GM12878 (cell line): ENCODE data around the gene CKMT2. TPM values are rescaled to one million over a fixed set of nuclear protein-coding genes. Genes with fewer than 3 reads are reported as not detected.

Source experiments
- polyA plus RNA-seq, 11 experiments: library from polyadenylated mRNA; depleted of rRNA in 4 of 11; unstranded in 6 of 11; stranded (reverse) in 5 of 11; fragments of >200 nt; fragmentation: Nextera tagmentation in 4 of 11; fragmentation: Illumina TruSeq in 1 of 11; extraction: Ambion mirVana in 4 of 11; extraction: Trizol in 1 of 11; gene quantifications; 1 replicate in 1 of 11; 2 replicates in 10 of 11; pipeline versions ENCODE4 v1.2.1 to v1.2.3, GENCODE V29; 2011 to 2016; ENCODE audit warnings: inconsistent platforms in 2 of 11, missing spikeins in 2 of 11, low read depth in 1 of 11
- small RNA-seq: library from RNA; depleted of rRNA; stranded (forward); fragments of <200 nt; gene quantifications from one replicate; pipeline ENCODE3, GENCODE V24; 2014
- total RNA-seq, 4 experiments: library from RNA; depleted of rRNA in 3 of 4; stranded (reverse); fragments of >200 nt in 3 of 4; fragmentation: Illumina TruSeq in 1 of 4; extraction: Trizol in 1 of 4; gene quantifications; 2 replicates each; pipeline versions ENCODE4 v1.2.1 to v1.2.3, GENCODE V29; 2013 to 2021

Gene CKMT2
- total and polyA plus RNA-seq, 10 of the 15 experiments (the other 5 are each of a cell fraction or from before 2014, with no cell fraction given) = 0.70 to 1.2 TPM; not detected in 8

Small RNA genes lying within 50 kb of the gene (small RNA-seq; reads per million reads assigned to genes)
- gene AC026436.1 = not detected

Other genes starting within 250 kb of the CKMT2 start
- gene ZCCHC9, start 68.3 kb downstream of the CKMT2 start, total RNA-seq (2014; rRNA removed) = 22.0 and 29.3 TPM in 2 replicates
- 43.2 and 45.6 TPM in 2 replicates for gene ZCCHC9, start 68.3 kb downstream of the CKMT2 start, total RNA-seq (2014; rRNA removed; fragmentation: Illumina TruSeq; extraction: Trizol)
- 26.7 and 27.4 TPM in 2 replicates for gene ZCCHC9, start 68.3 kb downstream of the CKMT2 start, total RNA-seq (2021)
- gene ZCCHC9, start 68.3 kb downstream of the CKMT2 start, polyA plus RNA-seq (2011; rRNA removed) = 35.1 and 56.1 TPM in 2 replicates
- 50.8 and 67.3 TPM in 2 replicates for gene ZCCHC9, start 68.3 kb downstream of the CKMT2 start, polyA plus RNA-seq (2014; fragmentation: Illumina TruSeq; extraction: Trizol)
- 10 to 100 TPM; 47.5 to 57.7 TPM for gene ZCCHC9, start 68.3 kb downstream of the CKMT2 start, polyA plus RNA-seq (2014; fragmentation: Nextera tagmentation; extraction: Ambion mirVana)
- gene ZCCHC9, start 68.3 kb downstream of the CKMT2 start, polyA plus RNA-seq (2014; rRNA removed) = 24.3 and 34.0 TPM in 2 replicates
- gene ZCCHC9, start 68.3 kb downstream of the CKMT2 start, polyA plus RNA-seq (2016; fragmentation: Nextera tagmentation; extraction: Ambion mirVana) = 10 to 100 TPM; 27.2 to 27.7 TPM
- gene ACOT12, start 160.8 kb downstream of the CKMT2 start, total RNA-seq (2014; rRNA removed) = not detected in 2 replicates
- not detected in 2 replicates for gene ACOT12, start 160.8 kb downstream of the CKMT2 start, total RNA-seq (2014; rRNA removed; fragmentation: Illumina TruSeq; extraction: Trizol)
- gene ACOT12, start 160.8 kb downstream of the CKMT2 start, total RNA-seq (2021) = not detected in 2 replicates
- gene ACOT12, start 160.8 kb downstream of the CKMT2 start, polyA plus RNA-seq (2011; rRNA removed) = 0.08 and 0.43 TPM in 2 replicates
- gene ACOT12, start 160.8 kb downstream of the CKMT2 start, polyA plus RNA-seq (2014; fragmentation: Illumina TruSeq; extraction: Trizol) = not detected in 2 replicates
- not detected for gene ACOT12, start 160.8 kb downstream of the CKMT2 start, polyA plus RNA-seq (2014; fragmentation: Nextera tagmentation; extraction: Ambion mirVana)
- not detected in 2 replicates for gene ACOT12, start 160.8 kb downstream of the CKMT2 start, polyA plus RNA-seq (2014; rRNA removed)
- not detected for gene ACOT12, start 160.8 kb downstream of the CKMT2 start, polyA plus RNA-seq (2016; fragmentation: Nextera tagmentation; extraction: Ambion mirVana)